AG04450 (cell line): ENCODE measurements around the gene AGAP9. TPM values are rescaled to one million over a fixed set of nuclear protein-coding genes. Genes with fewer than 3 reads are reported as not detected.
"Not testable (repeated sequence)": the region's sequence is repeated elsewhere in the genome, so short reads cannot be mapped to it uniquely, and the experiment has no call there.

Source experiments
- CTCF ChIA-PET: fragments of 300-600, 350-600 bp; formaldehyde crosslinking; extraction: SDS; loops from one replicate; lab custom pipeline; 2022; ENCODE audit warnings: antibody characterized with exemption, inconsistent platforms; lab: Charles Lee
- POLR2A ChIA-PET: fragments of 350-600 bp; formaldehyde crosslinking; extraction: SDS; loops from one replicate; lab custom pipeline; 2021; ENCODE audit warnings: antibody characterized with exemption, inconsistent platforms; lab: Yijun Ruan, JAX
- DNase-seq: peaks from one replicate; pipeline ENCODE4 v3.0.0-alpha.2; 2011; ENCODE audit warnings: low read depth, low spot score
- H3K27ac ChIP-seq: one replicate; pipeline ENCODE4 v1.5.1; 2012; ENCODE audit warnings: low read depth, low read length, control low read depth
- H3K27me3 ChIP-seq: one replicate; pipeline ENCODE4 v1.6.0; 2012; ENCODE audit warnings: low read length; ENCODE audit not compliant: control insufficient read depth, insufficient read depth
- H3K4me3 ChIP-seq: 2 replicates; pipeline ENCODE4 v1.5.1; 2011; ENCODE audit warnings: mild to moderate bottlenecking, low read depth, low read length, control low read depth
- H3K9me3 ChIP-seq: 2 replicates; pipeline ENCODE4 v1.5.1; 2012; ENCODE audit warnings: low read length; ENCODE audit not compliant: control insufficient read depth, insufficient read depth
- polyA minus RNA-seq: library from RNA; depleted of rRNA, polyadenylated mRNA; stranded (reverse); fragments of >200 nt; gene quantifications from 2 replicates; pipeline ENCODE4 v1.2.3, GENCODE V29; 2011; rRNA and poly(A)+ RNA removed
- polyA plus RNA-seq: library from polyadenylated mRNA; depleted of rRNA; stranded (reverse); fragments of >200 nt; gene quantifications from 2 replicates; pipeline ENCODE4 v1.2.3, GENCODE V29; 2011; rRNA removed

Gene AGAP9
- polyA plus RNA-seq (3.1 and 3.6 TPM in 2 replicates), polyA minus RNA-seq (2.1 and 2.9 TPM in 2 replicates)

DNA sequence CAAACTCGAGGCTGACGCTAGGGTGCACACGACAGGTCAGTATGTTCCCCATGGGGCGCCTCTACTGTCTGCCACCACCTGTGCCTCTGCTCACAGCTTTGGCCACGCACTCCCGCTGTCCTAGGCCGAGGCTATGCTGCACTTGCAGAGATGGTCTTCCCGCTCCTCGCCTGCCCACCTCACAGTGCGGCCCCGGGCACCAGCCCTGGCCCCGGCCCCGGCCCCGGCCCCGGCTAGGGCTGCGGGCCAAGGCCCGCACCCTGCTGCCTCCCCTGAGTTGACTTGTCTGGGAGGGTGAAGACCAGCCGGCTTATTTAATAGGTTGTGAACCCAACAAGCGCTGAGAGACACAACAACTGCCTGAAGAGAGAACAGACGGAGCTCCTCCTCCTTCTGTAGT lies at the start of gene AGAP9:
Gene AGAP9, minus strand, starts transcription at position 164 of the 400 bp plus-strand sequence. Its CDS starts 112 bp downstream, at position 52.
- POLR2A ChIA-PET, DNase-seq, H3K27ac ChIP-seq, H3K9me3 ChIP-seq, H3K27me3 ChIP-seq, H3K4me3 ChIP-seq, CTCF ChIA-PET: not testable (repeated sequence)

- CTCF ChIA-PET, H3K4me3 ChIP-seq, H3K27me3 ChIP-seq, POLR2A ChIA-PET, DNase-seq, H3K27ac ChIP-seq, H3K9me3 ChIP-seq: not testable (repeated sequence)
Observed at GRCh38 chr10:47571138-47571912, 47.9 kb upstream of the AGAP9 start.

DNA sequence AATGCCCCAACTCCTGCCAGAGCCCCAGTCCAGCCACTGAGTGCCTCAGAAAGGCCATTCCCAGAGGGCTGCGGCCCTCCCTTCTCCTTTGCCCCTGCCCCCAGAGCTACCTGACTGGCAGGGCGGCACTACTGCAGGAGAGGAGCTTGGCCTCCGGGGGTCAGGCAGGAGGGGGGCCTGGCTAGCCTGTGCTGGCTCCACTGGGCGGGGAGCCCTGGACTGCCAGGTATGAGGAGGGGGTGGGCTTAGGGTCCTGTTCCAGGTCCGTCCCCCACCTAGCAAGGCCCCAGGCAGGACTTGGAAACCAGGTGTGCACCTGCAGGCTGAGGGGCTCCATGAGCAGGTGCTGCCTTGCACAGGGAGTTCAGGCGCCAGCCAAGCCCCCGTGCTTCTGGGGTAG lies 43.3 kb upstream of the AGAP9 start:
- CTCF ChIA-PET, H3K4me3 ChIP-seq, H3K27ac ChIP-seq, H3K9me3 ChIP-seq, POLR2A ChIA-PET, DNase-seq, H3K27me3 ChIP-seq: not testable (repeated sequence)

DNA sequence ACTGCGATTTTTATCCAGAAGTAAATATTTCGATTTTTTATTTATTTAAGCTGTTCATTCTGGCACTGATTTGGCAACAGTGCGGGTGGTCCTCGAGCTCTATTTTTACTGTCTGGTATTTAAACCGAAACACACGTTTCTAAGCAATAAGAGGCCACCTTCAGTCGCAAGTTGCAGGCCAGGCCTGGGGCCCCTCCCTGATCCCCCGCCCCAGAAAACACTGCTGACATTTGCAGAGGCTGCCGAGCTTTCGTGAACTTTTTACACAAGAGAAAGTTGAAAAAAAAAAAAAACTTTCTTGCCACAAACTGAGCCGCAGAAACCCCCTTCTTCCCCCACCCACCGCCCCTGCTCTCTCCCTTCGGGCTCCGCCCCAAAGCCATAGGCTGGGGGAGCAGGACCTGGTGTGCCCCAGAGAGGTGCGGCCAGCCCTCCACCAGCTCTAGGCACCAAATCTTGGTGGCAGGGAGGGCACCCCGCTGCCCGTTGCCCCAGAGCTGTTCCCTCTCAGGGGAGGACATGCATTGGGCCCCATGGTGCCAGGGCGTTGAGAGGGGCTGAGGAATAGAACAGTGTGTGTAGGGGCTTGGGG lies 42.8 kb upstream of the AGAP9 start:
- DNase-seq, H3K27ac ChIP-seq, H3K4me3 ChIP-seq, H3K27me3 ChIP-seq, H3K9me3 ChIP-seq, CTCF ChIA-PET, POLR2A ChIA-PET: not testable (repeated sequence)

DNA sequence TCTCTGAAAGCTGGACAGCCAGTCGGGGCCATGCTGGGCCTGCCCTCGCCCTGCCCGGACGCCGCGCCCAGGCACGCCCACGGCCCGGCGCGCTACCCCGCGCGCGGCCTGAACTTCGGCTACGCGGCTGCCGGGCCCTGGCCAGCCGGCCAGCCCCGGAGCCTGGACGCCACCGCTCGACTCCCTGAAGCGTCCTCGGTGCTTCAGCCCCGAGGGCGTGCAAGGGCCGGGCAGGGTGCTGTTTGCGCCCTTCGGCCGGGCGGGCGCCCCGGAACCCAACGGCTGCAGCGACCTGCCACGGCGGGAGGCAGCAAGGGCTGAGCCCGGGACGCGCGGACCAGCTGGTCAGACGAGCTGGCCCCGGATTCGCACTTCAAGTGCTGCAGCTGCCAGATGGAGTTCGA lies 42.1 kb upstream of the AGAP9 start:
- DNase-seq, POLR2A ChIA-PET, H3K27me3 ChIP-seq, H3K27ac ChIP-seq, H3K4me3 ChIP-seq, CTCF ChIA-PET, H3K9me3 ChIP-seq: not testable (repeated sequence)

- POLR2A ChIA-PET, CTCF ChIA-PET, H3K27ac ChIP-seq, H3K4me3 ChIP-seq, DNase-seq, H3K9me3 ChIP-seq, H3K27me3 ChIP-seq: not testable (repeated sequence)
Observed at GRCh38 chr10:47564953-47565352, 41.5 kb upstream of the AGAP9 start.

DNA sequence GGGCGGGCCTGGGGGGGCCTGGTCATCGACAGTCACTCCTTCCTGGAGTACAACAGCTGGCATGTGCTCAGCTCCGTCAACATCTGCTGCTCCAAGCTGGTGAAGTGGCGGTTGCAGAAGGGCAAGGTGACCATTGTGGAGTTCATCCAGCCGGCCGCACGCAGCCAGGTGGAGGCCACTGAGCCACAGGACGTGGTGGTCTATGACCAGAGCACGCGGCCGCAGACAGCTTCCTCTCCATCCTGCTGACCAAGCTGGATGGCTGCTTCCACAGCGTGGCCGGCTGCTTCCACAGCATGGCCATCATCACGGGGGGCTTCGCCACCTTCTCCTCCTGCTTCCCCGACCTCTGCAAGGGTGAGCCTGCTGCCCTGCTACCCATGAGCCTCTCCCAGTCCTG lies 40.9 kb upstream of the AGAP9 start:
- H3K27me3 ChIP-seq, H3K4me3 ChIP-seq, CTCF ChIA-PET, H3K27ac ChIP-seq, POLR2A ChIA-PET, H3K9me3 ChIP-seq, DNase-seq: not testable (repeated sequence)

DNA sequence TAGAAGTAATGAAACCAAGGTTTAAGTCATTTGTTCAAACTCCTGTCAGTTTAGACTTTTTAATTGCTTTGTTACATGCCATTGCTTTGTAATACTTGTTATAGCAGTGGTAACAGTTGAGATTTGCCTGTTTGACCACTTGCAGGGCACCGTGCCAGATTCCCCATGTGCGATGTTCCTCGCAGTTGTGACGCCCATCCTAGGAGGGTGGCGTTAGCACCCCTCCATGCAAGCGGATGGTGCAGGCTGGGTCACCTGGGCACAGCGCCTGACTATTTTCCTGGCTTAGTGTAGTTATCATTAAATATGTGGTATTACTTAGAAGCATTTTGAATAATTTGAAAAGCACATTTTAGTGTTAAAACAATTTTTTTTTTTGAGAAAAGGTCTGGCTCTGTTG lies 37.0 kb upstream of the AGAP9 start:
- DNase-seq, H3K27me3 ChIP-seq, H3K9me3 ChIP-seq, CTCF ChIA-PET, H3K27ac ChIP-seq, POLR2A ChIA-PET, H3K4me3 ChIP-seq: not testable (repeated sequence)

DNA sequence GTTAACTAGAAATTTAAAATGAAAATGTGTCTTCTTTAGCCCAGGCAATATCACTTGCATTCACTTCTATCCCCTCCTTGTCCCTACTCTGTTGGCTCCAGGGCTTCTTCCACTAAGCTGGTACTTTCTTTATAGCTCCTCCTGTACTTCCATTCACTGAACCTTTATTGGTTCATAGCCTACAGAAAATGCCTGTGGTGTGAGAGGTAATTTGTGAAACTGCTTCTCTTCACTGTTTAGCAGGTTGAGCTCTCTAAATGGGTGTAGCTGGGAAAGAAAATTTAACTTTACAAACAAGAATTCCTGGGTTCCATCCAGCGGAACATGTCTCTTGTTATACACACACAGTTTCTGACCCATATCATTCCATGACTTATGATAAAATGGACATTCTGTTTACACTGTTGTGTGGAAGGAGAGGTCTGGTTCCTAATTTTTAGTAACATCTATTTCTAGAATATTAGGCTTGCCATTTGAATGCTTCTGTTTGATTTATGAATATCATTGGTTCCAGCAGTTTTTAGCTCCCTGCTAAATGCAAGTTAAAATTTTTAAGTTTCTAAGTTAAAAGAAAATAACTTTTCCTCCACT lies 36.4 kb upstream of the AGAP9 start:
- H3K9me3 ChIP-seq, CTCF ChIA-PET, DNase-seq, H3K27me3 ChIP-seq, POLR2A ChIA-PET, H3K27ac ChIP-seq, H3K4me3 ChIP-seq: not testable (repeated sequence)

DNA sequence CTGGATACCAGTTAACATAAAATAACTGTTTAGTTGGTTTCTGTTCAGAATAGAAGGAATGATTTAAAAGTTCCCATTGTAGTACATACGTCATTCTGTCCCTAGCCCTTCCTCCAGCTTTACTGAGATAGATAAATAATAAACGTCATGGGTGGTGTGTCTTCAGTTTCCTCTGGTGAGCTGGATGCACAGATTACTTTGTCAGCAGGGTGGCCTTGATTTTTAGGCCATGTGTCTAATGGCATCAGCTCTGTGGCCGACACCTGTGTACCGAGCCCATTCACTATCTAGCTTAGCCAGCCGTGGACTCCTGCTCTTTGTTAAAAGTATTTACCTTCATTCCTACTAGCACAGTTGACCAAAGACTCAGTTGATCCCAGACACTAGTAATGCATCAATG lies 34.7 kb upstream of the AGAP9 start:
- H3K4me3 ChIP-seq, DNase-seq, POLR2A ChIA-PET, H3K9me3 ChIP-seq, H3K27me3 ChIP-seq: not testable (repeated sequence)
- CTCF ChIA-PET, result interaction anchor here (0.6 to 0.7 kb wide), 2 partner anchors 221 to 1042 kb away, joined by 3 to 4 read pairs; no protein-coding TSS in a partner anchor
- H3K27ac ChIP-seq, result peak overlapping the region; percentile 49

GRCh38 chr10:47557616-47558015 lies 34.2 kb upstream of the AGAP9 start:
- CTCF ChIA-PET, result interaction anchor here (0.6 to 0.7 kb wide), 2 partner anchors 220 to 1041 kb away, joined by 3 to 4 read pairs; no protein-coding TSS in a partner anchor
- POLR2A ChIA-PET, H3K27ac ChIP-seq, DNase-seq, H3K9me3 ChIP-seq, H3K4me3 ChIP-seq, H3K27me3 ChIP-seq: not testable (repeated sequence)

DNA sequence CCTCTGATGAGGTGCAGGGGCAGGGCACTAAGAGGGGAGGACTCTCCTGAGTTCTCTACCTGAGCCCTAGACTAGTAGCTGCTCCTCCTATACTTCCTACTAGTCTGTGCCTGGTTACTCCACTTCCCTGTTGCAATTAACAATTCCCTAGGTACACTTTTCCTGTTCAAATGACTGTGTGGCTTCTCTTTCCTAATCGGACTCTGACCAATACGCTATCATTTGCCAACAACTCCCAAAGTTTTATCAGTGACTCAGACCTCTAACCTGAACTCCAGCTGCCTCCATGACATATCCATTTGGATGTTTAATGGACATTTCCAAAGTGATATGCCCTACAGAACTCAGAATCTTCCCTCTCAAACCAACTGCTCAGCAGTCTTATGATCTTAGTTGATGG lies 31.9 kb upstream of the AGAP9 start:
- H3K27me3 ChIP-seq, CTCF ChIA-PET, POLR2A ChIA-PET, H3K4me3 ChIP-seq, H3K9me3 ChIP-seq, H3K27ac ChIP-seq, DNase-seq: not testable (repeated sequence)
